Measurements from ENCODE around the gene ABHD5. TPM values are rescaled to one million over a fixed set of nuclear protein-coding genes. Genes with fewer than 3 reads are reported as not detected.

ABHD5 gene
- total and polyA plus RNA-seq, 2 of the 8 experiments (the other 6 are each of a cell fraction or from before 2014, with no cell fraction given), result 10.5 to 16.4 TPM

DNA sequence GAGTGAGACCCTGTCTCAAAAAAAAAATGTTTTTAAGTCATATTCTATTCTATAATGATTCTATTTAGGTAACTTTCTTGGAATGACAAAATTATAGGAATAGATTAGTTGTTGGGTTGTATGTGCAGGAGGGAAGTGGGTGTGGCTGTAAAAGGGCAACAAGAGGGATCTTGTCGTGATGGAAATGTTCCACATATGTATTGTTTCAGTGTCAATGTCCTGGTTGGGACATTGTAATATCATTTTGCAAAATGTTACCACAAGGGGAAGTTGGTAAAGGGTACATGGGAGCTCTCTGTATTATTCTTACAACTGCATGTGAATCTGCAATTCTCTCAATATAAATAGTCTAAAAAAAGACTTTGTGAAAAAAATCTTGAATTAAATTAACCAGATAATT, 14.3 kb upstream of the ABHD5 start:
- Histone ChIP-seq H2BK12ac (ENCODE audit: low read depth, low read length) (no peak overlapping the region), H3K9ac (replicated peaks in 1 of 4; ENCODE audit: extremely low read depth in 1 of 4, low read depth in 3 of 4, low read length in 3 of 4) (no peak overlapping the region), H2AFZ (ENCODE audit: low read length) (no peak overlapping the region), H3K4me3 (ENCODE audit: extremely low read depth in 1 of 4, insufficient read depth in 2 of 4, low read depth in 3 of 4, low read length in 4 of 4) (no peak overlapping the region), H3K18ac (ENCODE audit: extremely low read depth, low read length) (no peak overlapping the region), H3K27ac (ENCODE audit: low read depth, low read length) (no peak overlapping the region), H4K5ac (ENCODE audit: insufficient read length, low read depth, low read length) (no peak overlapping the region), H2BK15ac (ENCODE audit: low read length) (no peak overlapping the region), H2AK5ac (ENCODE audit: low read depth, low read length) (no peak overlapping the region), H4K20me1 (replicated peaks in 1 of 2; ENCODE audit: control insufficient read depth in 1 of 2, insufficient read depth in 2 of 2, low read length in 2 of 2) (no peaks in the 10 kb centered on the region), H3K23me2 (ENCODE audit: low read depth, low read length) (no peaks in the 10 kb centered on the region), H3K79me2 (ENCODE audit: control insufficient read depth in 1 of 2, insufficient read depth in 2 of 2, low read length in 2 of 2) (no peaks in the 10 kb centered on the region), H4K91ac (replicated peaks; ENCODE audit: insufficient read length, low read length) (no peak overlapping the region), H4K8ac (ENCODE audit: extremely low read depth, insufficient read depth, low read length) (no peak overlapping the region), H3K9me3 (ENCODE audit: insufficient read depth in 2 of 2, low read depth in 1 of 2, low read length in 1 of 2) (peaks cover 0 to 14% of the 10 kb centered on the region in 2 experiments; a peak in 2 of 4 replicates), H3K23ac (ENCODE audit: insufficient read length) (no peak overlapping the region), H3K4ac (replicated peaks; ENCODE audit: insufficient read length, low read depth, low read length) (no peak overlapping the region), H3K4me1 (replicated peaks in 1 of 4; ENCODE audit: control insufficient read depth in 3 of 4, insufficient read depth in 4 of 4, low read length in 3 of 4) (no peaks in the 10 kb centered on the region), H3K14ac (ENCODE audit: insufficient read length) (no peak overlapping the region), H3K56ac (replicated peaks; ENCODE audit: insufficient read length, low read depth, low read length) (no peak overlapping the region), H3K4me2 (ENCODE audit: insufficient read depth in 1 of 2, low read depth in 2 of 2, low read length in 2 of 2) (no peak overlapping the region), H3K79me1 (ENCODE audit: low read depth, low read length) (no peaks in the 10 kb centered on the region), H2BK120ac (replicated peaks; ENCODE audit: low read depth, low read length) (no peak overlapping the region), H2BK5ac (ENCODE audit: low read depth, low read length) (no peak overlapping the region), H3K27me3 (replicated peaks in 1 of 4; ENCODE audit: control insufficient read depth in 3 of 4, extremely low read depth in 1 of 4, insufficient read depth in 3 of 4, low read length in 3 of 4) (no peaks in the 10 kb centered on the region), H3K36me3 (ENCODE audit: control insufficient read depth in 2 of 4, insufficient read depth in 4 of 4, low read length in 3 of 4) (no peaks in the 10 kb centered on the region; a peak in 1 of 8 replicates), H2BK20ac (ENCODE audit: low read length) (no peak overlapping the region)
- POLR2A ChIA-PET (ENCODE audit: partially characterized antibody), result interaction anchor here (0.6 kb wide), 1 partner anchor 114 kb away, joined by 3 read pairs; no protein-coding TSS in a partner anchor
- CTCF ChIA-PET (ENCODE audit: partially characterized antibody), result interaction anchor here (0.6 kb wide), 1 partner anchor 342 kb away, joined by 3 read pairs; no protein-coding TSS in a partner anchor
- FAIRE-seq, result no peak
- 95% methylated on average over 1 of the region's 1 CpG; no CpG with 5 or more reads in 1 of the 2 experiments for WGBS, 2 experiments (ENCODE audit: extremely low coverage in 1 of 2, insufficient coverage in 1 of 2, insufficient read length in 1 of 2, insufficient replicate concordance in 2 of 2, low coverage in 1 of 2, low lambda C conversion rate in 2 of 2, missing lambda C conversion rate in 1 of 2)
- DNase-seq (ENCODE audit: low read depth in 1 of 2, low spot score in 2 of 2), result no peak
- TF ChIP-seq YY1 (IDR thresholded peaks at IDR 0.05; ENCODE audit: low read depth, low read length) (no peak), CEBPB (IDR thresholded peaks at IDR 0.05; ENCODE audit: low read depth, low read length) (no peak), GTF2F1 (IDR thresholded peaks at IDR 0.05; ENCODE audit: borderline replicate concordance, low read depth, low read length) (no peak), SP2 (IDR thresholded peaks at IDR 0.05; ENCODE audit: low read length) (no peak), CHD1 (IDR thresholded peaks at IDR 0.05; ENCODE audit: low read depth, low read length) (no peak), TEAD4 (IDR thresholded peaks at IDR 0.05; ENCODE audit: low read depth, low read length) (no peak), NANOG (IDR thresholded peaks at IDR 0.05; ENCODE audit: insufficient read depth, low read depth, low read length, poor library complexity, severe bottlenecking) (no peak), POU5F1 (IDR thresholded peaks at IDR 0.05; ENCODE audit: low read depth, low read length) (no peak), POLR2AphosphoS5 (IDR thresholded peaks at IDR 0.05; ENCODE audit: low read depth, low read length) (no peak), CHD2 (IDR thresholded peaks at IDR 0.05; ENCODE audit: low read length) (no peak), SP4 (IDR thresholded peaks at IDR 0.05; ENCODE audit: low read length) (no peak), RBBP5 (IDR thresholded peaks at IDR 0.05; ENCODE audit: borderline replicate concordance, low read depth, low read length) (no peak), GABPA (IDR thresholded peaks at IDR 0.05; ENCODE audit: borderline replicate concordance, insufficient read depth, low read length) (no peak)
- TF ChIP-seq, protein P1, sequence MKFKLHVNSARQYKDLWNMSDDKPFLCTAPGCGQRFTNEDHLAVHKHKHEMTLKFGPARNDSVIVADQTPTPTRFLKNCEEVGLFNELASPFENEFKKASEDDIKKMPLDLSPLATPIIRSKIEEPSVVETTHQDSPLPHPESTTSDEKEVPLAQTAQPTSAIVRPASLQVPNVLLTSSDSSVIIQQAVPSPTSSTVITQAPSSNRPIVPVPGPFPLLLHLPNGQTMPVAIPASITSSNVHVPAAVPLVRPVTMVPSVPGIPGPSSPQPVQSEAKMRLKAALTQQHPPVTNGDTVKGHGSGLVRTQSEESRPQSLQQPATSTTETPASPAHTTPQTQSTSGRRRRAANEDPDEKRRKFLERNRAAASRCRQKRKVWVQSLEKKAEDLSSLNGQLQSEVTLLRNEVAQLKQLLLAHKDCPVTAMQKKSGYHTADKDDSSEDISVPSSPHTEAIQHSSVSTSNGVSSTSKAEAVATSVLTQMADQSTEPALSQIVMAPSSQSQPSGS (IDR thresholded peaks at IDR 0.05; ENCODE audit: low read length), result no peak
